Stomach (tissue), 9 donors: ENCODE measurements around the gene ARHGAP10. TPM values are rescaled to one million over a fixed set of nuclear protein-coding genes. Genes with fewer than 3 reads are reported as not detected.
A peak's percentile ranks its signal among the peaks of the same experiment; 100 is the strongest.

Experiments
- DNase-seq, 2 donors: peaks; one replicate each; pipeline versions ENCODE4 v3.0.0 to v3.0.0-alpha.2; 2013 to 2019
- H3K27ac ChIP-seq, 5 donors: fragments of 200-600 bp in 4 of 5; sonication (generic) in 4 of 5; one replicate each; pipeline ENCODE4 v1.5.1; 2013 to 2019; ENCODE audit warnings: mild to moderate bottlenecking in 1 of 5, moderate library complexity in 1 of 5
- H3K27me3 ChIP-seq, 3 donors: fragments of 200-600 bp; sonication (generic); one replicate each; pipeline ENCODE4 v1.5.1; 2017 to 2019; ENCODE audit warnings: mixed run types in 1 of 3
- H3K36me3 ChIP-seq, 4 donors: fragments of 200-600 bp; sonication (generic); 1 replicate in 3 of 4; 2 replicates in 1 of 4; pipeline ENCODE4 v1.5.1; 2016 to 2019
- H3K4me1 ChIP-seq, 4 donors: fragments of 200-600 bp; sonication (generic); one replicate each; pipeline ENCODE4 v1.5.1; 2016 to 2019
- H3K4me3 ChIP-seq, 4 donors: fragments of 200-600 bp; sonication (generic) in 3 of 4; one replicate each; pipeline ENCODE4 v1.5.1; 2016 to 2019; ENCODE audit warnings: mild to moderate bottlenecking in 1 of 4
- H3K9me3 ChIP-seq, 4 donors: fragments of 200-600 bp; sonication (generic); one replicate each; pipeline ENCODE4 v1.5.1; 2016 to 2019
- EP300 ChIP-seq: sonication (generic); formaldehyde crosslinking; IDR thresholded peaks from one replicate; pipeline ENCODE4 v1.6.1; 2017; ENCODE audit warnings: antibody characterized with exemption
- POLR2A ChIP-seq, 4 donors: fragments of 450-650 bp; IDR thresholded peaks; one replicate each; pipeline ENCODE4 v1.6.1; 2016; ENCODE audit warnings: antibody characterized with exemption in 4 of 4, control low read depth in 2 of 4, mild to moderate bottlenecking in 1 of 4, moderate library complexity in 1 of 4
- POLR2AphosphoS5 ChIP-seq, 3 donors: sonication (generic); formaldehyde crosslinking; IDR thresholded peaks; one replicate each; pipeline ENCODE4 v1.6.1; 2016; ENCODE audit warnings: antibody characterized with exemption in 3 of 3
- WGBS, 5 donors: extraction: QIAGEN DNeasy Blood & Tissue Kit in 3 of 5; methylation state at CpG; one replicate each; pipeline versions ENCODE4 v1.1.5 to v1.1.7; 2013 to 2018; 5-methylcytosine and 5-hydroxymethylcytosine counted together
- intact Hi-C: fragments of 100-400 bp; cut with DNase I; formaldehyde crosslinking; loops from one replicate; pipeline ENCODE4 v1.15.1; 2023; ENCODE audit warnings: low total_unique reads
- polyA plus RNA-seq, 3 donors: library from polyadenylated mRNA; stranded (reverse); fragments of 200-250 nt; gene quantifications; one replicate each; pipeline ENCODE4 v1.2.3, GENCODE V29; 2013
- total RNA-seq, 5 donors: library from RNA; depleted of rRNA; stranded (reverse); fragments of >200 nt; gene quantifications; one replicate each; pipeline versions ENCODE4 v1.1.0 to v1.2.3, GENCODE V29; 2014 to 2016
- TF ChIP-seq, protein P1 (sequence below), 7 experiments: fragments of 450-650 bp in 4 of 7; fragments of 200-600 bp in 3 of 7; sonication (generic) in 3 of 7; IDR thresholded peaks; one replicate each; pipeline ENCODE4 v1.5.1; 2016 to 2019; ENCODE audit warnings: antibody characterized with exemption in 7 of 7, control low read depth in 2 of 7, mild to moderate bottlenecking in 1 of 7
- donor health status: healthy with polysubstance abuse.
- donor health status: Bipolar disorder and iron deficiency.
- donor health status: healthy.

The ARHGAP10 gene
- total and polyA plus RNA-seq, 8 donors, result 18.1 to 117 (median 43.9) TPM

GRCh38 chr4:147822128-147822527, 90.2 kb downstream of the ARHGAP10 start:
- Histone ChIP-seq H3K27ac (peak overlapping the region in 4 of 5 donors; percentile 34 to 89 (median 49)), H3K9me3 (no peaks in the 10 kb centered on the region), H3K27me3 (no peaks in the 10 kb centered on the region), H3K36me3 (peaks cover 0 to 15% (median 10%) of the 10 kb centered on the region in 4 donors), H3K4me1 (peaks cover 11 to 71% (median 49%) of the 10 kb centered on the region in 4 donors), H3K4me3 (no peak overlapping the region)
- TF ChIP-seq EP300 (no peak), POLR2AphosphoS5 (IDR thresholded peaks at IDR 0.05) (peak; percentile 55 to 86 (median 56))
- DNase-seq, result peak; percentile 66 to 95
- intact Hi-C loops, result no loop called here

DNA sequence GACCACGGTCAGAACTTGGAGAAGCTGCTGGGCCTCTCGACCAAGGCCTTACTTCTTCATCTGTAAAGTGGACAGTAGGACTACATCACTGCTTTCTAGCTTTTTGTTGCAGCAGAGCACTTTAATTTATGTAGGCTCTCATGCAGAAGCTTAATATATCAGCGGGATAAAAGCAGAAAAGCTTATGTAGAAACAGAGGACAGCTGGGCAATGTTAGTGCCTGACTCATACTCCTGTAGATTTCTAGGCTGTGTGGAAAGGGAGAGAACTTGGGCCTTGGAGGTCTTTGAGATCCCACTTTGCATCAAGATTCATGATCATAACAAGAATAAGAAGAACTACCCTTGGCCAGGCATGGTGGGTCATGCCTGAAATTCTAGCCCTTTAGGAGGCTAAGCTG, 91.2 kb downstream of the ARHGAP10 start:
- peaks cover 11 to 70% (median 45%) of the 10 kb centered on the region in 4 donors for H3K4me1 ChIP-seq
- intact Hi-C loops, result no loop called here
- WGBS, 5 donors, result 69 to 92% (median 82%) methylated on average over 3 of the region's 3 CpGs
- peaks cover 0 to 15% (median 10%) of the 10 kb centered on the region in 4 donors for H3K36me3 ChIP-seq
- H3K27ac ChIP-seq, result peak overlapping the region in 4 of 5 donors; percentile 9 to 89 (median 47)
- TF ChIP-seq EP300 (no peak), POLR2A (IDR thresholded peaks at IDR 0.05) (no peak), POLR2AphosphoS5 (IDR thresholded peaks at IDR 0.05) (no peak)
- TF ChIP-seq, protein P1, sequence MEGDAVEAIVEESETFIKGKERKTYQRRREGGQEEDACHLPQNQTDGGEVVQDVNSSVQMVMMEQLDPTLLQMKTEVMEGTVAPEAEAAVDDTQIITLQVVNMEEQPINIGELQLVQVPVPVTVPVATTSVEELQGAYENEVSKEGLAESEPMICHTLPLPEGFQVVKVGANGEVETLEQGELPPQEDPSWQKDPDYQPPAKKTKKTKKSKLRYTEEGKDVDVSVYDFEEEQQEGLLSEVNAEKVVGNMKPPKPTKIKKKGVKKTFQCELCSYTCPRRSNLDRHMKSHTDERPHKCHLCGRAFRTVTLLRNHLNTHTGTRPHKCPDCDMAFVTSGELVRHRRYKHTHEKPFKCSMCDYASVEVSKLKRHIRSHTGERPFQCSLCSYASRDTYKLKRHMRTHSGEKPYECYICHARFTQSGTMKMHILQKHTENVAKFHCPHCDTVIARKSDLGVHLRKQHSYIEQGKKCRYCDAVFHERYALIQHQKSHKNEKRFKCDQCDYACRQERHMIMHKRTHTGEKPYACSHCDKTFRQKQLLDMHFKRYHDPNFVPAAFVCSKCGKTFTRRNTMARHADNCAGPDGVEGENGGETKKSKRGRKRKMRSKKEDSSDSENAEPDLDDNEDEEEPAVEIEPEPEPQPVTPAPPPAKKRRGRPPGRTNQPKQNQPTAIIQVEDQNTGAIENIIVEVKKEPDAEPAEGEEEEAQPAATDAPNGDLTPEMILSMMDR (IDR thresholded peaks at IDR 0.05), result no peak
- no peak for DNase-seq
- no peaks in the 10 kb centered on the region for H3K9me3 ChIP-seq
- H3K27me3 ChIP-seq, result no peaks in the 10 kb centered on the region
- H3K4me3 ChIP-seq, result no peak overlapping the region

GRCh38 chr4:147824316-147824715, 92.4 kb downstream of the ARHGAP10 start:
- H3K27ac ChIP-seq, result peak overlapping the region in 2 of 5 donors; percentile 10 to 89
- intact Hi-C loops, result no loop called here
- peaks cover 12 to 81% (median 54%) of the 10 kb centered on the region in 4 donors for H3K4me1 ChIP-seq
- 84 to 93% (median 90%) methylated on average over 5 of the region's 5 CpGs for WGBS, 5 donors
- no peaks in the 10 kb centered on the region for H3K27me3 ChIP-seq
- TF ChIP-seq EP300, result no peak
- H3K4me3 ChIP-seq, result no peak overlapping the region
- no peak for DNase-seq
- no peaks in the 10 kb centered on the region for H3K9me3 ChIP-seq
- peaks cover 0 to 15% (median 10%) of the 10 kb centered on the region in 4 donors for H3K36me3 ChIP-seq

DNA sequence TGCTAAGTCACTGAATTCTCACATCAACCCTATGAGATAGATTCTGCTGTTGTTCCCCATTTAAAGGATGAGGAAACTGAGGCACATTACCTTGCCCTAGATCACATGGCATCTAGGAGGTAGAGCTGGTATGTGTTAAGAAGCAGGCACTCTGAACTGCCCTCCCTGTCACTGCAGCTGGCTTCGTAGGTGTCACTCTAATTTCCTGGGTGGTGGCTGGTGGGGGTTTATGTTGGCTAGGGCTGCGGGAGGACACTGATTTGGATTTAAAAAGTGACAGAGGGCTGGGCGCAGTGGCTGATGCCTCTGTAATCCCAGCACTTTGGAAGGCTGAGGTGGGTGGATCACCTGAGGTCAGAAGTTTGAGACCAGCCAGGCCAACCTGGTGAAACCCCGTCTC, 93.0 kb downstream of the ARHGAP10 start:
- Histone ChIP-seq H3K4me1 (peaks cover 18 to 83% (median 59%) of the 10 kb centered on the region in 4 donors), H3K27me3 (no peaks in the 10 kb centered on the region), H3K36me3 (peaks cover 0 to 15% (median 10%) of the 10 kb centered on the region in 4 donors), H3K4me3 (no peak overlapping the region), H3K27ac (peak overlapping the region in 2 of 5 donors; percentile 10 to 89), H3K9me3 (no peaks in the 10 kb centered on the region)
- 90 to 100% (median 99%) methylated on average over 4 of the region's 4 CpGs for WGBS, 5 donors
- intact Hi-C loops, result no loop called here
- no peak for DNase-seq
- no peak for TF ChIP-seq POLR2A (IDR thresholded peaks at IDR 0.05)
- TF ChIP-seq, protein P1 (IDR thresholded peaks at IDR 0.05), result no peak
- no peak for TF ChIP-seq POLR2AphosphoS5 (IDR thresholded peaks at IDR 0.05)
- TF ChIP-seq EP300, result no peak

GRCh38 chr4:147825451-147826287, 93.8 kb downstream of the ARHGAP10 start:
- no peak for TF ChIP-seq POLR2A (IDR thresholded peaks at IDR 0.05)
- TF ChIP-seq POLR2AphosphoS5 (IDR thresholded peaks at IDR 0.05), result no peak
- TF ChIP-seq EP300, result no peak
- TF ChIP-seq, protein P1 (IDR thresholded peaks at IDR 0.05), result no peak
- Histone ChIP-seq H3K4me3 (no peak overlapping the region), H3K36me3 (peaks cover 0 to 15% (median 10%) of the 10 kb centered on the region in 4 donors), H3K4me1 (peaks cover 19 to 86% (median 65%) of the 10 kb centered on the region in 4 donors), H3K9me3 (no peaks in the 10 kb centered on the region), H3K27ac (peak overlapping the region in 3 of 5 donors; percentile 29 to 89 (median 58)), H3K27me3 (no peaks in the 10 kb centered on the region)
- DNase-seq, result peak; percentile 62 to 66
- WGBS, 5 donors, result 62 to 71% (median 69%) methylated on average over 8 of the region's 8 CpGs
- intact Hi-C loops, result no loop called here
